Peyer's patch (tissue), 4 donors: ENCODE measurements around the gene KCNAB1.

Experiments used
- CTCF ChIP-seq, 6 experiments: fragments of 450-650 bp in 4 of 6; fragments of 200-600 bp in 2 of 6; sonication (generic) in 1 of 6; IDR thresholded peaks; one replicate each; pipeline ENCODE4 v1.5.1; 2017 to 2019; ENCODE audit warnings: antibody characterized with exemption in 6 of 6, mild to moderate bottlenecking in 3 of 6, moderate library complexity in 1 of 6
- POLR2A ChIP-seq, 2 donors: fragments of 450-650 bp; IDR thresholded peaks; one replicate each; pipeline ENCODE4 v1.5.1; 2017; ENCODE audit warnings: antibody characterized with exemption in 2 of 2, mild to moderate bottlenecking in 2 of 2, moderate library complexity in 2 of 2

GRCh38 chr3:156527060-156527459 lies 406.7 kb downstream of the KCNAB1 start:
- TF ChIP-seq CTCF (IDR thresholded peaks at IDR 0.05) (no peak), POLR2A (IDR thresholded peaks at IDR 0.05) (no peak)
